H9 (cell line): ENCODE measurements around the gene RPS10. TPM values are rescaled to one million over a fixed set of nuclear protein-coding genes. Genes with fewer than 3 reads are reported as not detected.
"Not testable (repeated sequence)": the region's sequence is repeated elsewhere in the genome, so short reads cannot be mapped to it uniquely, and the experiment has no call there.

Experiments
- DNase-seq: peaks from one replicate; pipeline ENCODE4 v3.0.0-alpha.2; 2017
- H2AFZ ChIP-seq: one replicate; pipeline ENCODE4 v1.6.1; 2013; ENCODE audit warnings: mild to moderate bottlenecking, low read length, control low read depth, moderate library complexity
- H2AK5ac ChIP-seq: 2 replicates; pipeline ENCODE4 v1.6.1; 2013; ENCODE audit warnings: low read length, control low read depth, mixed read lengths; ENCODE audit not compliant: insufficient read length
- H2BK120ac ChIP-seq: one replicate; pipeline ENCODE4 v1.6.1; 2013; ENCODE audit warnings: low read depth, mild to moderate bottlenecking, low read length, control low read depth, inconsistent platforms; ENCODE audit not compliant: poor library complexity, severe bottlenecking
- H2BK12ac ChIP-seq: 2 replicates; pipeline ENCODE4 v1.6.1; 2013; ENCODE audit warnings: low read length, control low read depth, mixed read lengths, low read depth; ENCODE audit not compliant: insufficient read length
- H2BK15ac ChIP-seq: 2 replicates; pipeline ENCODE4 v1.6.1; 2013; ENCODE audit warnings: low read depth, low read length, control low read depth
- H2BK20ac ChIP-seq: one replicate; pipeline ENCODE4 v1.6.1; 2013; ENCODE audit warnings: low read depth, mild to moderate bottlenecking, low read length, control low read depth, inconsistent platforms; ENCODE audit not compliant: poor library complexity, severe bottlenecking
- H2BK5ac ChIP-seq: 2 replicates; pipeline ENCODE4 v1.6.1; 2013; ENCODE audit warnings: low read length, control low read depth, mixed read lengths; ENCODE audit not compliant: insufficient read length
- H3K14ac ChIP-seq: 2 replicates; pipeline ENCODE4 v1.6.1; 2013; ENCODE audit warnings: low read length, control low read depth; ENCODE audit not compliant: insufficient read depth
- H3K18ac ChIP-seq: 2 replicates; pipeline ENCODE4 v1.6.1; 2013; ENCODE audit warnings: low read depth, mild to moderate bottlenecking, mixed read lengths, low read length, control low read depth; ENCODE audit not compliant: insufficient read length
- H3K23ac ChIP-seq: 2 replicates; pipeline ENCODE4 v1.6.1; 2013; ENCODE audit warnings: low read length, control low read depth, mixed read lengths, low read depth; ENCODE audit not compliant: insufficient read length
- H3K23me2 ChIP-seq: 2 replicates; pipeline ENCODE4 v1.6.1; 2013; ENCODE audit warnings: low read depth, mild to moderate bottlenecking, mixed read lengths, low read length, control low read depth; ENCODE audit not compliant: insufficient read length, poor library complexity, severe bottlenecking
- H3K27ac ChIP-seq: 2 replicates; pipeline ENCODE4 v1.5.1; 2013; ENCODE audit warnings: low read length, control low read depth, mixed read lengths, low read depth; ENCODE audit not compliant: insufficient read length
- H3K27me3 ChIP-seq: 2 replicates; pipeline ENCODE4 v1.6.1; 2013; ENCODE audit warnings: low read length, control low read depth, inconsistent platforms; ENCODE audit not compliant: insufficient read depth
- H3K4ac ChIP-seq: 2 replicates; pipeline ENCODE4 v1.6.1; 2013; ENCODE audit warnings: low read depth, mild to moderate bottlenecking, control low read depth, inconsistent platforms, low read length, moderate library complexity
- H3K4me1 ChIP-seq: 2 replicates; pipeline ENCODE4 v1.6.1; 2013; ENCODE audit warnings: low read length, control low read depth, inconsistent platforms; ENCODE audit not compliant: insufficient read depth
- H3K4me2 ChIP-seq: 2 replicates; pipeline ENCODE4 v1.6.1; 2013; ENCODE audit warnings: low read length, control low read depth, mixed read lengths; ENCODE audit not compliant: insufficient read length, insufficient read depth
- H3K56ac ChIP-seq: 2 replicates; pipeline ENCODE4 v1.6.1; 2013; ENCODE audit warnings: low read depth, mild to moderate bottlenecking, mixed read lengths, low read length, control low read depth; ENCODE audit not compliant: insufficient read length
- H3K79me1 ChIP-seq: 2 replicates; pipeline ENCODE4 v1.6.1; 2013; ENCODE audit warnings: low read depth, mild to moderate bottlenecking, moderate library complexity, low read length, control low read depth, inconsistent platforms; ENCODE audit not compliant: insufficient read depth, poor library complexity, severe bottlenecking
- H3K79me2 ChIP-seq: 2 replicates; pipeline ENCODE4 v1.6.1; 2013; ENCODE audit warnings: low read length, control low read depth, inconsistent platforms; ENCODE audit not compliant: insufficient read depth
- H3K9ac ChIP-seq: 2 replicates; pipeline ENCODE4 v1.6.1; 2013; ENCODE audit warnings: low read length, control low read depth, mixed read lengths; ENCODE audit not compliant: insufficient read length; ENCODE audit errors: extremely low read depth
- H3K9me3 ChIP-seq: one replicate; pipeline ENCODE4 v1.6.1; 2013; ENCODE audit warnings: low read depth, low read length, inconsistent platforms; ENCODE audit not compliant: control insufficient read depth
- H3T11ph ChIP-seq: one replicate; pipeline ENCODE4 v1.6.1; 2013; ENCODE audit warnings: mild to moderate bottlenecking, low read length, control low read depth, inconsistent platforms
- H4K20me1 ChIP-seq: one replicate; pipeline ENCODE4 v1.6.1; 2013; ENCODE audit not compliant: control insufficient read depth, insufficient read length, insufficient read depth
- H4K5ac ChIP-seq: 2 replicates; pipeline ENCODE4 v1.6.1; 2013; ENCODE audit warnings: low read depth, mild to moderate bottlenecking, mixed read lengths, low read length, control low read depth; ENCODE audit not compliant: insufficient read length
- H4K8ac ChIP-seq: replicated peaks from 2 replicates; pipeline ENCODE4 v1.6.1; 2013; ENCODE audit warnings: low read length, control low read depth, mixed read lengths, low read depth; ENCODE audit not compliant: insufficient read length
- H4K91ac ChIP-seq: 2 replicates; pipeline ENCODE4 v1.6.1; 2013; ENCODE audit warnings: low read depth, mild to moderate bottlenecking, moderate library complexity, mixed read lengths, low read length, control low read depth; ENCODE audit not compliant: insufficient read length
- H3K27ac Mint-ChIP-seq, 3 experiments: 2 replicates in 2 of 3; 3 replicates in 1 of 3; pipeline ENCODE4 v1.8.0; 2020 to 2021; ENCODE audit warnings: mixed read lengths in 3 of 3, mild to moderate bottlenecking in 1 of 3, moderate library complexity in 1 of 3
- H3K27me3 Mint-ChIP-seq: 2 replicates; pipeline ENCODE4 v1.8.0; 2021; ENCODE audit warnings: low read depth, mild to moderate bottlenecking, moderate library complexity, mixed read lengths
- H3K36me3 Mint-ChIP-seq, 3 experiments: 2 replicates in 2 of 3; 3 replicates in 1 of 3; pipeline ENCODE4 v1.8.0; 2020 to 2021; ENCODE audit warnings: low read depth in 3 of 3, mixed read lengths in 3 of 3; ENCODE audit not compliant: insufficient read depth in 1 of 3
- H3K4me1 Mint-ChIP-seq, 2 experiments: 2 replicates each; pipeline ENCODE4 v1.8.0; 2020; ENCODE audit warnings: mixed read lengths in 2 of 2
- H3K4me3 Mint-ChIP-seq, 2 experiments: 2 replicates in 1 of 2; 3 replicates in 1 of 2; pipeline ENCODE4 v1.8.0; 2020 to 2021; ENCODE audit warnings: mild to moderate bottlenecking in 2 of 2, mixed read lengths in 2 of 2, moderate library complexity in 1 of 2
- H3K9me3 Mint-ChIP-seq, 2 experiments: 2 replicates in 1 of 2; 3 replicates in 1 of 2; pipeline ENCODE4 v1.8.0; 2020; ENCODE audit warnings: mild to moderate bottlenecking in 2 of 2, mixed read lengths in 2 of 2, moderate library complexity in 1 of 2
- CTCF ChIP-seq: fragments of 200-600 bp; sonication (generic); conservative IDR thresholded peaks from 3 replicates; pipeline ENCODE4 v1.8.0; 2021; ENCODE audit warnings: antibody characterized with exemption, mild to moderate bottlenecking
- WGBS: extraction: QIAGEN DNeasy Blood & Tissue Kit; methylation state at CpG from one replicate; pipeline ENCODE4 v1.1.7; 2013; ENCODE audit warnings: missing lambda C conversion rate, low lambda C conversion rate, mixed read lengths; ENCODE audit not compliant: insufficient read length; ENCODE audit errors: extremely low coverage; 5-methylcytosine and 5-hydroxymethylcytosine counted together
- total RNA-seq: library from RNA; stranded (reverse); gene quantifications from 2 replicates; pipeline ENCODE4 v1.2.1, GENCODE V29; 2021

Gene RPS10
- total RNA-seq, 1 experiment from 2014 or later, result 2,330 TPM

GRCh38 chr6:34412016-34412415 is 13.9 kb downstream of the RPS10 start:
- H3K4me2 ChIP-seq, result no peak overlapping the region
- no peak overlapping the region for H4K8ac ChIP-seq
- WGBS, result no CpG with 5 or more reads among the region's 5 CpGs
- H4K91ac ChIP-seq, result no peak overlapping the region
- no peaks in the 10 kb centered on the region for H3K27me3 ChIP-seq
- H3K79me2 ChIP-seq, result no peaks in the 10 kb centered on the region
- Mint-ChIP-seq H3K27me3 (no peaks in the 10 kb centered on the region), H3K4me3 (no peak overlapping the region), H3K9me3 (no peaks in the 10 kb centered on the region), H3K36me3 (peaks cover 9 to 27% (median 15%) of the 10 kb centered on the region in 3 experiments), H3K4me1 (no peaks in the 10 kb centered on the region), H3K27ac (no peak overlapping the region)
- TF ChIP-seq CTCF, result no peak
- DNase-seq, result no peak
- no peaks in the 10 kb centered on the region for H3K23me2 ChIP-seq
- H3K14ac ChIP-seq, result no peak overlapping the region
- no peak overlapping the region for H3K18ac ChIP-seq
- no peak overlapping the region for H3T11ph ChIP-seq
- no peak overlapping the region for H3K27ac ChIP-seq
- no peak overlapping the region for H2BK12ac ChIP-seq
- H2BK15ac ChIP-seq, result no peak overlapping the region
- no peak overlapping the region for H2BK20ac ChIP-seq
- H3K23ac ChIP-seq, result no peak overlapping the region
- H3K56ac ChIP-seq, result no peak overlapping the region
- H2BK5ac ChIP-seq, result no peak overlapping the region
- no peaks in the 10 kb centered on the region for H4K20me1 ChIP-seq
- no peak overlapping the region for H4K5ac ChIP-seq
- no peaks in the 10 kb centered on the region for H3K4me1 ChIP-seq
- no peaks in the 10 kb centered on the region for H3K9me3 ChIP-seq
- H3K4ac ChIP-seq, result no peak overlapping the region
- H2BK120ac ChIP-seq, result no peak overlapping the region
- no peak overlapping the region for H2AFZ ChIP-seq
- H3K9ac ChIP-seq, result no peak overlapping the region
- no peak overlapping the region for H2AK5ac ChIP-seq
- H3K79me1 ChIP-seq, result no peaks in the 10 kb centered on the region

GRCh38 chr6:34407915-34408314 is 18.0 kb downstream of the RPS10 start:
- not testable (repeated sequence) for H3K4me1 Mint-ChIP-seq, H3K18ac ChIP-seq, H4K5ac ChIP-seq, H4K8ac ChIP-seq, H3K4me1 ChIP-seq, H2BK5ac ChIP-seq, H3K79me1 ChIP-seq, H3K9me3 ChIP-seq, H3K56ac ChIP-seq, H4K91ac ChIP-seq, H3K23me2 ChIP-seq, H3K4ac ChIP-seq, H3K27ac ChIP-seq, H2AFZ ChIP-seq, H3K4me2 ChIP-seq, H3K14ac ChIP-seq, H3K36me3 Mint-ChIP-seq, H2BK20ac ChIP-seq, H3T11ph ChIP-seq, H2BK120ac ChIP-seq, H3K79me2 ChIP-seq, H2BK12ac ChIP-seq, H3K4me3 Mint-ChIP-seq, DNase-seq, H3K9me3 Mint-ChIP-seq, H3K27me3 ChIP-seq, H3K27me3 Mint-ChIP-seq, H3K27ac Mint-ChIP-seq, H2AK5ac ChIP-seq, H4K20me1 ChIP-seq, H3K9ac ChIP-seq, H2BK15ac ChIP-seq, H3K23ac ChIP-seq
- WGBS, result no CpG with 5 or more reads among the region's 1 CpG
